ENCODE measurements around the gene POLR1C.
"Not testable (repeated sequence)": the region's sequence is repeated elsewhere in the genome, so short reads cannot be mapped to it uniquely, and the experiment has no call there.

GRCh38 chr6:43557620-43558019 lies 40.7 kb downstream of the POLR1C start:
- not testable (repeated sequence) for TF ChIP-seq CTCF (IDR thresholded peaks at IDR 0.05; ENCODE audit: low read length); EZH2 (optimal IDR thresholded peaks at IDR 0.05; ENCODE audit: low read depth, low read length)
